H1 (cell line): ENCODE measurements around the gene SHISA7. TPM values are rescaled to one million over a fixed set of nuclear protein-coding genes. Genes with fewer than 3 reads are reported as not detected.

ENCODE experiments used
- CTCF ChIA-PET: fragments of 300-600 bp; sonication (Branson Sonifier 250); formaldehyde crosslinking; loops from one replicate; lab custom pipeline; 2021; ENCODE audit not compliant: partially characterized antibody; lab: Charles Lee
- POLR2A ChIA-PET: fragments of 300-600 bp; sonication (Branson Sonifier 250); formaldehyde crosslinking; loops from one replicate; lab custom pipeline; 2021; ENCODE audit warnings: inconsistent platforms; ENCODE audit not compliant: partially characterized antibody; lab: Charles Lee
- DNase-seq, 2 experiments: peaks; one replicate each; pipeline versions ENCODE4 v3.0.0 to v3.0.0-alpha.2; 2010 to 2022; ENCODE audit warnings: low spot score in 2 of 2, low read depth in 1 of 2, mixed read lengths in 1 of 2
- FAIRE-seq: peaks from 2 replicates; lab custom pipeline; 2011; peaks lifted over from hg19 to GRCh38; lab: Jason Lieb, UNC
- H2AFZ ChIP-seq: 2 replicates; pipeline ENCODE4 v1.8.1; 2012; ENCODE audit warnings: low read length, inconsistent platforms
- H2AK5ac ChIP-seq: 2 replicates; pipeline ENCODE4 v1.6.1; 2013; ENCODE audit warnings: low read depth, low read length
- H2BK120ac ChIP-seq: replicated peaks from 2 replicates; pipeline ENCODE3; 2013; ENCODE audit warnings: low read depth, low read length, inconsistent platforms
- H2BK12ac ChIP-seq: 2 replicates; pipeline ENCODE4 v1.6.1; 2013; ENCODE audit warnings: low read depth, low read length
- H2BK15ac ChIP-seq: 2 replicates; pipeline ENCODE4 v1.6.1; 2013; ENCODE audit warnings: low read length
- H2BK20ac ChIP-seq: 2 replicates; pipeline ENCODE4 v1.6.1; 2013; ENCODE audit warnings: low read length
- H2BK5ac ChIP-seq: 2 replicates; pipeline ENCODE4 v1.6.1; 2013; ENCODE audit warnings: low read depth, low read length
- H3K14ac ChIP-seq: 2 replicates; pipeline ENCODE4 v1.6.1; 2013; ENCODE audit warnings: inconsistent platforms; ENCODE audit not compliant: insufficient read length
- H3K18ac ChIP-seq: 2 replicates; pipeline ENCODE4 v1.6.1; 2013; ENCODE audit warnings: low read length; ENCODE audit errors: extremely low read depth
- H3K23ac ChIP-seq: 2 replicates; pipeline ENCODE4 v1.6.1; 2013; ENCODE audit warnings: inconsistent platforms; ENCODE audit not compliant: insufficient read length
- H3K23me2 ChIP-seq: 2 replicates; pipeline ENCODE4 v1.6.1; 2013; ENCODE audit warnings: low read depth, low read length
- H3K27ac ChIP-seq: 2 replicates; pipeline ENCODE4 v1.6.1; 2011; ENCODE audit warnings: low read depth, low read length, inconsistent platforms
- H3K27me3 ChIP-seq, 4 experiments: replicated peaks in 1 of 4; 1 replicate in 1 of 4; 2 replicates in 3 of 4; pipeline versions ENCODE4 v1.6.1 to v1.8.1; 2011 to 2013; ENCODE audit warnings: low read length in 3 of 4, mild to moderate bottlenecking in 3 of 4, inconsistent platforms in 2 of 4, mixed read lengths in 2 of 4, moderate library complexity in 1 of 4; ENCODE audit not compliant: control insufficient read depth in 3 of 4, insufficient read depth in 3 of 4; ENCODE audit errors: extremely low read depth in 1 of 4
- H3K36me3 ChIP-seq, 4 experiments: 2 replicates each; pipeline versions ENCODE4 v1.6.1 to v1.8.1; 2011 to 2013; ENCODE audit warnings: mild to moderate bottlenecking in 4 of 4, low read length in 3 of 4, moderate library complexity in 2 of 4, control low read depth in 1 of 4, inconsistent platforms in 1 of 4; ENCODE audit not compliant: insufficient read depth in 4 of 4, control insufficient read depth in 2 of 4
- H3K4ac ChIP-seq: replicated peaks from 2 replicates; pipeline ENCODE3; 2013; ENCODE audit warnings: low read length, low read depth, mixed read lengths, inconsistent platforms; ENCODE audit not compliant: insufficient read length
- H3K4me1 ChIP-seq, 4 experiments: replicated peaks in 1 of 4; 1 replicate in 1 of 4; 2 replicates in 3 of 4; pipeline versions ENCODE4 v1.6.1 to v1.8.1; 2011 to 2013; ENCODE audit warnings: low read length in 3 of 4, inconsistent platforms in 2 of 4, mixed read lengths in 1 of 4; ENCODE audit not compliant: insufficient read depth in 4 of 4, control insufficient read depth in 3 of 4
- H3K4me2 ChIP-seq, 2 experiments: 2 replicates each; pipeline versions ENCODE4 v1.6.1 to v1.8.1; 2011 to 2013; ENCODE audit warnings: low read depth in 2 of 2, low read length in 2 of 2, control low read depth in 1 of 2, inconsistent platforms in 1 of 2, mild to moderate bottlenecking in 1 of 2; ENCODE audit not compliant: insufficient read depth in 1 of 2
- H3K4me3 ChIP-seq, 4 experiments: fragments of 200-600, 300-600 bp in 1 of 4; sonication (generic), shearing (Covaris generic), sonication (Bioruptor Twin) in 1 of 4; 2 replicates each; pipeline versions ENCODE4 v1.5.1 to v1.8.1; 2011 to 2016; ENCODE audit warnings: low read length in 4 of 4, low read depth in 3 of 4, control low read depth in 2 of 4, inconsistent platforms in 2 of 4, mild to moderate bottlenecking in 2 of 4, mixed read lengths in 1 of 4, moderate library complexity in 1 of 4; ENCODE audit not compliant: insufficient read depth in 2 of 4; ENCODE audit errors: extremely low read depth in 1 of 4
- H3K56ac ChIP-seq: replicated peaks from 2 replicates; pipeline ENCODE3; 2013; ENCODE audit warnings: low read depth, mild to moderate bottlenecking, mixed read lengths, low read length, inconsistent platforms; ENCODE audit not compliant: insufficient read length
- H3K79me1 ChIP-seq: 2 replicates; pipeline ENCODE4 v1.6.1; 2013; ENCODE audit warnings: low read depth, low read length, control low read depth
- H3K79me2 ChIP-seq, 2 experiments: 2 replicates each; pipeline versions ENCODE4 v1.6.1 to v1.8.1; 2012 to 2013; ENCODE audit warnings: low read length in 2 of 2, mild to moderate bottlenecking in 2 of 2, inconsistent platforms in 1 of 2; ENCODE audit not compliant: insufficient read depth in 2 of 2, control insufficient read depth in 1 of 2
- H3K9ac ChIP-seq, 4 experiments: replicated peaks in 1 of 4; 1 replicate in 1 of 4; 2 replicates in 3 of 4; pipeline versions ENCODE4 v1.6.1 to v1.8.1; 2011 to 2013; ENCODE audit warnings: low read depth in 3 of 4, low read length in 3 of 4, control low read depth in 2 of 4, mild to moderate bottlenecking in 2 of 4, moderate library complexity in 2 of 4, inconsistent platforms in 1 of 4; ENCODE audit errors: extremely low read depth in 1 of 4
- H3K9me3 ChIP-seq, 2 experiments: 2 replicates each; pipeline versions ENCODE4 v1.6.1 to v1.8.1; 2012 to 2013; ENCODE audit warnings: mild to moderate bottlenecking in 2 of 2, moderate library complexity in 2 of 2, control low read depth in 1 of 2, inconsistent platforms in 1 of 2, low read depth in 1 of 2, low read length in 1 of 2, mixed read lengths in 1 of 2; ENCODE audit not compliant: insufficient read depth in 2 of 2
- H4K20me1 ChIP-seq, 2 experiments: replicated peaks in 1 of 2; 2 replicates each; pipeline versions ENCODE3 to v1.8.1; 2011 to 2013; ENCODE audit warnings: inconsistent platforms in 2 of 2, low read length in 2 of 2, mild to moderate bottlenecking in 1 of 2; ENCODE audit not compliant: insufficient read depth in 2 of 2, control insufficient read depth in 1 of 2
- H4K5ac ChIP-seq: 2 replicates; pipeline ENCODE4 v1.6.1; 2013; ENCODE audit warnings: low read length, low read depth, mixed read lengths, inconsistent platforms; ENCODE audit not compliant: insufficient read length
- H4K8ac ChIP-seq: 2 replicates; pipeline ENCODE4 v1.8.0; 2013; ENCODE audit warnings: mild to moderate bottlenecking, moderate library complexity, low read length, inconsistent platforms; ENCODE audit not compliant: insufficient read depth; ENCODE audit errors: extremely low read depth
- H4K91ac ChIP-seq: replicated peaks from 2 replicates; pipeline ENCODE3; 2013; ENCODE audit warnings: low read length, mixed read lengths, inconsistent platforms; ENCODE audit not compliant: insufficient read length
- EGR1 ChIP-seq: IDR thresholded peaks from 2 replicates; pipeline ENCODE4 v1.6.1; 2011; ENCODE audit warnings: low read depth, low read length, borderline replicate concordance
- RNF2 ChIP-seq: fragments of 200-900, 300-1000 bp; sonication (generic); IDR thresholded peaks from 2 replicates; pipeline ENCODE4 v1.7.1; 2016; ENCODE audit warnings: borderline replicate concordance, low read depth, mild to moderate bottlenecking, antibody characterized with exemption, low read length; ENCODE audit not compliant: poor library complexity, severe bottlenecking; ENCODE audit errors: missing control alignments
- SIN3A ChIP-seq, 2 experiments: IDR thresholded peaks in 1 of 2; conservative IDR thresholded peaks in 1 of 2; 2 replicates each; pipeline ENCODE4 v1.6.1; 2011 to 2012; ENCODE audit warnings: low read length in 2 of 2, improper control_type of control experiment in 1 of 2, low read depth in 1 of 2, mild to moderate bottlenecking in 1 of 2
- WGBS, 2 experiments: shearing (Covaris generic) in 1 of 2; methylation state at CpG; one replicate each; pipeline versions ENCODE4 v1.1.6 to v1.1.7; 2013 to 2015; ENCODE audit warnings: low lambda C conversion rate in 2 of 2, mixed read lengths in 2 of 2, inconsistent platforms in 1 of 2, low coverage in 1 of 2, missing lambda C conversion rate in 1 of 2; ENCODE audit not compliant: insufficient replicate concordance in 2 of 2, insufficient coverage in 1 of 2, insufficient read length in 1 of 2; ENCODE audit errors: extremely low coverage in 1 of 2, missing lambda C conversion rate in 1 of 2; 5-methylcytosine and 5-hydroxymethylcytosine counted together
- polyA plus RNA-seq, 7 experiments: library from polyadenylated mRNA; depleted of rRNA in 3 of 7; stranded (reverse) in 5 of 7; unstranded in 2 of 7; fragments of >200 nt in 5 of 7; fragments of 200-250 nt in 2 of 7; gene quantifications; 1 replicate in 5 of 7; 2 replicates in 1 of 7; 4 replicates in 1 of 7; pipeline versions ENCODE4 v1.2.1 to v1.2.3, GENCODE V29; 2011 to 2013; ENCODE audit warnings: missing spikeins in 2 of 7, mixed read lengths in 2 of 7
- total RNA-seq: library from RNA; stranded (reverse); fragmentation: NEBNext Ultra II Directional; extraction: Animal tissue kit (Norgen Biotek cat#: 25700); gene quantifications from 2 replicates; pipeline ENCODE4 v1.2.1, GENCODE V29; 2021
- TF ChIP-seq, protein P1 (sequence below): IDR thresholded peaks from 2 replicates; pipeline ENCODE4 v1.6.1; 2012; ENCODE audit warnings: inconsistent platforms

Gene SHISA7
- total and polyA plus RNA-seq, 2 of the 8 experiments (the other 6 are each of a cell fraction or from before 2014, with no cell fraction given), result 0.76 to 1.0 TPM

DNA sequence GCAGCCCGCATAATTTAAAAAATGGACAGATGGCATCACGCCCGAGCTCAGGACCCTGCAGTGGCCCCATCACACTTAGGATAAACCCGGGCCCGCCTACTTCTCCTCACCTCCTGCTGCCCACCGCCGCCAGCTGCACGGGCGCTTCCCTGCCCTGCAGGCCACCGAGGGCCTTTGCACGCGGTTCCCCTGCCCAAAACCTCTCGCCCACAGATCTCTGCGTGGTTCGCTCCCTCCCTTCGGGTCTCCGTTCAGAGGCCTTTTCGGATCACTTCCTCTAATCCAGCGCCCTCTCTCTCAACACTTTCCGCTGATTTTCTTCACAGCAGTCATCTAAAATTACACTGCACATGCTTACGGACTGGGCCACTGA, 1.8 kb downstream of the SHISA7 start:
- Histone ChIP-seq H2BK12ac (no peak overlapping the region), H4K8ac (peak overlapping the region; percentile 45; the same call in 1 of the 2 replicates), H3K79me2 (no peaks in the 10 kb centered on the region), H4K5ac (no peak overlapping the region), H2AK5ac (no peak overlapping the region), H4K91ac (no peak overlapping the region), H3K9ac (no peak overlapping the region), H2BK120ac (no peak overlapping the region), H2BK15ac (no peak overlapping the region; the same call in 1 of the 2 replicates), H3K4me2 (peak overlapping the region; percentile 74 to 92), H3K9me3 (no peaks in the 10 kb centered on the region), H3K23me2 (peaks cover 14% of the 10 kb centered on the region; the same call in 1 of the 2 replicates), H2BK20ac (no peak overlapping the region), H2AFZ (no peak overlapping the region), H4K20me1 (peaks cover 6 to 14% of the 10 kb centered on the region in 2 experiments), H3K14ac (no peak overlapping the region), H3K36me3 (no peaks in the 10 kb centered on the region), H3K18ac (no peak overlapping the region), H3K4ac (no peak overlapping the region), H3K79me1 (no peaks in the 10 kb centered on the region), H3K27ac (no peak overlapping the region), H2BK5ac (no peak overlapping the region), H3K23ac (no peak overlapping the region), H3K4me1 (peaks cover 6 to 21% (median 9%) of the 10 kb centered on the region in 4 experiments), H3K56ac (no peak overlapping the region), H3K4me3 (peak overlapping the region; percentile 11 to 65 (median 42); a peak in 7 of 8 replicates), H3K27me3 (peaks cover 39 to 79% (median 69%) of the 10 kb centered on the region in 4 experiments)
- TF ChIP-seq RNF2 (peak; percentile 79), EGR1 (no peak), SIN3A (conservative IDR thresholded peaks at IDR 0.05 in 1 of 2, IDR thresholded peaks at IDR 0.05 in 1 of 2; ENCODE audit: low read depth in 1 of 2, low read length in 2 of 2) (0 out of 4 replicates have a peak, but pooled peaks of 1 of the 2 experiments have one; percentile 3)
- TF ChIP-seq, protein P1, sequence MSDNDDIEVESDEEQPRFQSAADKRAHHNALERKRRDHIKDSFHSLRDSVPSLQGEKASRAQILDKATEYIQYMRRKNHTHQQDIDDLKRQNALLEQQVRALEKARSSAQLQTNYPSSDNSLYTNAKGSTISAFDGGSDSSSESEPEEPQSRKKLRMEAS, result peak; percentile 34; the same call in 1 of the 2 replicates
- WGBS, 2 experiments, result 12% methylated on average over 21 of the region's 21 CpGs; no CpG with 5 or more reads in 1 of the 2 experiments
- DNase-seq (peak in 1 of 2 experiments; percentile 60), FAIRE-seq (no peak)
- POLR2A ChIA-PET, result interaction anchor here (0.8 to 4.4 kb wide), 8 partner anchors 11 to 71 kb away, joined by 3 to 21 read pairs (median 4); partner anchors contain the start of genes NAT14, TMEM238 and UBE2S
- CTCF ChIA-PET, result interaction anchor here (1.0 to 1.6 kb wide), 3 partner anchors 13 to 283 kb away, joined by 3 to 8 read pairs (median 3); no protein-coding TSS in a partner anchor
